ENCODE measurements around the gene SLC44A4. TPM values are rescaled to one million over a fixed set of nuclear protein-coding genes. Genes with fewer than 3 reads are reported as not detected.

The SLC44A4 gene
- total RNA-seq, 1 donor from 2014 or later = 26.1 TPM

- H3K27me3 ChIP-seq (ENCODE audit: control insufficient read depth, insufficient read depth, low read length) = no peaks in the 10 kb centered on the region
- H3K36me3 ChIP-seq (ENCODE audit: control insufficient read depth, insufficient read depth, low read length) = peaks cover 5% of the 10 kb centered on the region
- no peak overlapping the region for H3K4me3 ChIP-seq (ENCODE audit: low read depth, low read length)
- TF ChIP-seq CTCF (IDR thresholded peaks at IDR 0.05; ENCODE audit: insufficient read depth, low read length, poor library complexity, severe bottlenecking) = no peak
- no peak for DNase-seq (ENCODE audit: low read depth)
Measured at GRCh38 chr6:31879901-31880300, 1.1 kb upstream of the SLC44A4 start.

GRCh38 chr6:31879143-31879542 is 346 bp upstream of the SLC44A4 start:
- Histone ChIP-seq H3K4me3 (ENCODE audit: low read depth, low read length) (no peak overlapping the region), H3K27me3 (ENCODE audit: control insufficient read depth, insufficient read depth, low read length) (no peaks in the 10 kb centered on the region), H3K36me3 (ENCODE audit: control insufficient read depth, insufficient read depth, low read length) (peaks cover 5% of the 10 kb centered on the region)
- TF ChIP-seq CTCF (IDR thresholded peaks at IDR 0.05; ENCODE audit: insufficient read depth, low read length, poor library complexity, severe bottlenecking) = no peak
- no peak for DNase-seq (ENCODE audit: low read depth)

- no peak for DNase-seq (ENCODE audit: low read depth)
- Histone ChIP-seq H3K36me3 (ENCODE audit: control insufficient read depth, insufficient read depth, low read length) (peaks cover 5% of the 10 kb centered on the region), H3K4me3 (ENCODE audit: low read depth, low read length) (no peak overlapping the region), H3K27me3 (ENCODE audit: control insufficient read depth, insufficient read depth, low read length) (no peaks in the 10 kb centered on the region)
- no peak for TF ChIP-seq CTCF (IDR thresholded peaks at IDR 0.05; ENCODE audit: insufficient read depth, low read length, poor library complexity, severe bottlenecking)
Measured at GRCh38 chr6:31878222-31878621, 575 bp downstream of the SLC44A4 start.

GRCh38 chr6:31877651-31878161 is 1.1 kb downstream of the SLC44A4 start:
- H3K27me3 ChIP-seq (ENCODE audit: control insufficient read depth, insufficient read depth, low read length) = no peaks in the 10 kb centered on the region
- peaks cover 4% of the 10 kb centered on the region for H3K36me3 ChIP-seq (ENCODE audit: control insufficient read depth, insufficient read depth, low read length)
- TF ChIP-seq CTCF (IDR thresholded peaks at IDR 0.05; ENCODE audit: insufficient read depth, low read length, poor library complexity, severe bottlenecking) = no peak
- no peak overlapping the region for H3K4me3 ChIP-seq (ENCODE audit: low read depth, low read length)
- no peak for DNase-seq (ENCODE audit: low read depth)

- no peak for TF ChIP-seq CTCF (IDR thresholded peaks at IDR 0.05; ENCODE audit: insufficient read depth, low read length, poor library complexity, severe bottlenecking)
- peaks cover 2% of the 10 kb centered on the region for H3K36me3 ChIP-seq (ENCODE audit: control insufficient read depth, insufficient read depth, low read length)
- no peak overlapping the region for H3K4me3 ChIP-seq (ENCODE audit: low read depth, low read length)
- DNase-seq (ENCODE audit: low read depth) = no peak
- no peaks in the 10 kb centered on the region for H3K27me3 ChIP-seq (ENCODE audit: control insufficient read depth, insufficient read depth, low read length)
Measured at GRCh38 chr6:31877125-31877650, 1.6 kb downstream of the SLC44A4 start.

GRCh38 chr6:31876357-31876756 is 2.4 kb downstream of the SLC44A4 start:
- Histone ChIP-seq H3K4me3 (ENCODE audit: low read depth, low read length) (no peak overlapping the region), H3K36me3 (ENCODE audit: control insufficient read depth, insufficient read depth, low read length) (peaks cover 2% of the 10 kb centered on the region), H3K27me3 (ENCODE audit: control insufficient read depth, insufficient read depth, low read length) (no peaks in the 10 kb centered on the region)
- no peak for TF ChIP-seq CTCF (IDR thresholded peaks at IDR 0.05; ENCODE audit: insufficient read depth, low read length, poor library complexity, severe bottlenecking)
- DNase-seq (ENCODE audit: low read depth) = no peak

Measured in kidney epithelial cell (primary cell).